ENCODE results near the gene SREBF1.

Gene SREBF1

DNA sequence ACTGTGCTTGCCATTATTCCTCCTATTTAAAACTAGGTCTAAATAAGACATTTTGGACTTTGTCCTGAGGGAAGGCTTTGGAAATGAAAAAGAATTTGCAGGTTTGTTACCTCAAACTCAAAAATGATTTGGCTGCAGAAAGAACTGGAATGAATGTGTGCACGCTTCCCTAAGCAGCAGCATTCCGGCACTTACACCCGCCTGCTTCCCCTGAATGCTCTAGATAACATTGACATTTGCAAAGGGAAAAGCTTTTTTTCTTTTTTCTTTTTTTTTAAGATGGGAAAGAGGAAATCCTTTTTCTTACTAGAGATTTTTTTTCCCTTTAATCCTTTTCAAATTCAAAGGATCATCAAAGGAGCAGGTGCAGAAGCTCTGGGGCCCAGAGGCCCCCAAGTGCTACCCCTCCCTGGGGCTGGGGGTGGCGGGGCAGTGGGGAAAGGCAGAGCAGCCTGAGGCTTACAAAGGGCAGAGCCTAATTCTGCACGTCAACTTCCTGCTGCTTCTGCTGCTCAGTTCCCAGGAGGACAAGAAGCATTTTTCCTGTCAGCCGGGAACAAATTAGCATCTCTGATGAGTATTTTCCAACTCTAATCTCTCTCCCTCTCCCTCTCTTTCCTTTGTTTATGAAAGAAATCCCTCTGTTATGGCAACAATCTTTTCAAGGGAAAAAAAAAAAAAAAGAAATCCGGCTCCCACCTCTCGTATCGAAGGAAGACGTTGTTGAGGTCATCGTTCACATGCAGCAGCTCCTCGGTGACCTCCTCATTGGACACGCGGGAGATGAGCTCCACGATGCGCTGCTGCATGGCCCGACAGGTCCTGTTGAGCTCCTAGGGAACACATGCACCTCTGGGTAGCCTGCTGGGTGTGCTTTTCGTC lies 32.1 kb upstream of the SREBF1 start:
- ATAC-seq (no peak), DNase-seq (ENCODE audit: low spot score in 2 of 2) (no peak)
- Mint-ChIP-seq H3K36me3 (peaks cover 7% of the 10 kb centered on the region), H3K27ac (peak overlapping the region; percentile 2), H3K4me3 (no peak overlapping the region), H3K9me3 (no peaks in the 10 kb centered on the region), H3K4me1 (no peaks in the 10 kb centered on the region)

DNA sequence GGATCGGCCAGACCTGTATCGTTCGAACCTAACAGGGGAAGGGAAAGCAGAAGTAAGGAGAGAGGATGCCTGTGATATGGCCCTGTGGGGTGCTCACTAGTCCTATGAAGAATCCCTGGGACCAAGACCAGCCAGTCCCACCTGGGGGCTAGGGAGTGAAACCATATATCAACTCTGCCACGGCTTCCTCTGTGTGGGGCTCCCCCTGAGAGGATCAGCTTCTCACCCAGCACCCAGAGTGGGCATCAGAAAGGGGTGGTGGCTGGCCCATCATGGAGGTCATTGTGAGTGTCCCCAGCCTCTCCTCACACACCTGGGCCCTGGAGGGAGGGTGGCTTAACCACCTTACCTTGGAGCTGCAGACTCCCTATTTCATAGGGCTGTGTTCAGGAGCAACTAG lies 30.1 kb upstream of the SREBF1 start:
- H3K9me3 Mint-ChIP-seq: no peaks in the 10 kb centered on the region
- no peak overlapping the region for H3K4me3 Mint-ChIP-seq
- H3K27ac Mint-ChIP-seq: no peak overlapping the region
- H3K4me1 Mint-ChIP-seq: peaks cover 7% of the 10 kb centered on the region
- DNase-seq (ENCODE audit: low spot score in 2 of 2) (no peak), ATAC-seq (no peak)
- H3K36me3 Mint-ChIP-seq: peaks cover 7% of the 10 kb centered on the region

DNA sequence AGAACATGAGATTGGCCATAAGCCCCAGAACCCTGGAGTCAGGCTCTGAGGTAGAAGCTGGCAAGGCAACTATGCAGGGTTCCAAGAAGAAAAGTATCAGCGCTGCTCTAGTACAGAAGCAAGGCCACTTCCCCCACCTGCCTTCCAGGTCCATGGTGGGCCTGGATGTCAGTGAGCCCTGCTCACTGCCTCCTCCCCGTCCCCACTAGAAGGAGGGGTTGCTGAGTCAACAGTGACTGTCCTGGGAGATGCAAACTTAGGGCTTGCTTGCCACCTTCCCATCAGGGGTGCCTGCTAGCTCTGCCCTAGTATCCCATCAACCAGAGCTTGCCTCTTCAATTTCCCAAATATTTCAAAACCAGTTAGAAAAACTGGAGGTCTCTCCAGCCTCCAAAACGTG lies 29.6 kb upstream of the SREBF1 start:
- no peak for DNase-seq (ENCODE audit: low spot score in 2 of 2)
- H3K4me3 Mint-ChIP-seq: no peak overlapping the region
- H3K36me3 Mint-ChIP-seq: peaks cover 7% of the 10 kb centered on the region
- no peaks in the 10 kb centered on the region for H3K9me3 Mint-ChIP-seq
- no peak for ATAC-seq
- H3K27ac Mint-ChIP-seq: no peak overlapping the region
- H3K4me1 Mint-ChIP-seq: peaks cover 7% of the 10 kb centered on the region

DNA sequence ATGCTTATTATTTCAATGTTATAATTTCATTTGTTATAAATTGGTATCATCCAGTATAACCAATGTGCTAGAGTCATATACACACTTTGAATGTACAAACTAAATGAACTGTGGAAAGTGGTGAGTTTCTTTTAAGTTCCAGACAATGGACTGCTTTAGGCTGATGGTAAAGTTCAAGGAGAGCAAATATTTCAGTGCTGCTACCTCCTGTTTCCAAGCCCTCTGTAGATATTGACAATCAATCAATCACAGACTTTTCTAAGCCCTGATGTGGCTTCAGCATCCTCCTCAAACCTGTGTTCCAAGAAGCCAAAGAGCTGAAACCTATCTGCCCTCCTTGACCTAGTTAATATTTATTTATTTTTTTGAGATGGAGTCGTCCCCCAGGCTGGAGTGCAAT lies 28.2 kb upstream of the SREBF1 start:
- peaks cover 7% of the 10 kb centered on the region for H3K36me3 Mint-ChIP-seq
- DNase-seq (ENCODE audit: low spot score in 2 of 2): no peak
- no peak overlapping the region for H3K27ac Mint-ChIP-seq
- H3K9me3 Mint-ChIP-seq: no peaks in the 10 kb centered on the region
- no peak for ATAC-seq
- H3K4me1 Mint-ChIP-seq: peaks cover 7% of the 10 kb centered on the region
- H3K4me3 Mint-ChIP-seq: no peak overlapping the region

DNA sequence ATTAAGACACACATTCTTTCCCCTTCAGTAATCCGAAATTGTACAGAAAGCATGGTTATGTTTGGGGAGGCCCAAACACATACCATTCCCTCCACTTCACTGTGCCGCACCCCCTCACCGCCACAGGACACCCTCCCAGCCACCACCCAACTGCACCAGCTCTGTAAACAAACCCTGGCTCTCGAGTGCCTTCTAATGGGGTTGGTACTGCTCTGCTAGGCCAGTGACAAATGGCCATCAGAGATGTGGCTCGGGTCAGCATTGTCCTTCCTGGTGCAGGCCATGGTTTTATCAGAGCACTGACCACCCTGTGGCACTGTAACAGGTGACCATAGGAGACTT lies 24.0 kb upstream of the SREBF1 start:
- no peaks in the 10 kb centered on the region for H3K9me3 Mint-ChIP-seq
- H3K36me3 Mint-ChIP-seq: no peaks in the 10 kb centered on the region
- H3K4me3 Mint-ChIP-seq: no peak overlapping the region
- ATAC-seq (no peak), DNase-seq (ENCODE audit: low spot score in 2 of 2) (no peak)
- no peak overlapping the region for H3K27ac Mint-ChIP-seq
- H3K4me1 Mint-ChIP-seq: peaks cover 10% of the 10 kb centered on the region

DNA sequence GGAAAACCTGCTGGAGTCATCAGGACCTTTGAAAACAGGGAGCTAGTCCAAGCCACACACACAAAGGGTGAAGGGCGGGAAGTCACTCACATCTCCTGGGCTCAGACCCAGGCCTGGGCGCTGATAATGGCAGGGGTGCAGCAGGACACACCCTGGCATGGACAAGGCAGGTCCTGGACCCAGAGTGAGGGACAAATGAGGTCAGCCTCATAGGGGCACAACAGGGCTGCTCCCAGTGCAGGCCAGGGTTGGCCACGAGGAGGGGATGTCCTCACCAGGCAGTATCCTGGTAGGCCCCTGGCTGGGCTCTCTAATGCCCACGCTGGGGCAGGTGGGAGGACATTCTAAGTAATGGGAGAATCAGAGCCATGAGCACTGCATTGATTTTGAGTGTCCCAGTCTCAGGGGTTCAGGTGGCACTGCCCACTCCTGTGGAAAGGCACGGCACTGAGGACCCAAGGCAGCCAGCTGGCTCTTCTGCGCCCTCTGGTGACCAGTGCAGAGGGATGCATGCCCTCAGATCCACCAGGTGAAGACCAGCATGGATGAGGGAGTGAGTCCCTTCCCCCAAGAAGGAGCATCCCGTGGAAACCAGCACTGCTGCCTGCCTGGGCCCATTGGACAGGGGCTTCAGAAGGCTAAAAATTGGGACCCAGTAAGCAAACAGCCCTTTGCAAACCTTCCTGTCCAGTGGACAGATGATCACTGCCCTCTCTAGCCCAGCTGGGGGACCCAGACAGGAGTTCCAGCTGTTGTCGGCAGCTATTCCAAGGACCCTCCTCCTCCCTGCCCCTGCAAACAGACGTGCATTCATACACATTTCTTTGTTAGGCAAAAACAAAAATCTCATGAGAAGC lies 23.4 kb upstream of the SREBF1 start:
- Mint-ChIP-seq H3K4me3 (no peak overlapping the region), H3K36me3 (no peaks in the 10 kb centered on the region), H3K4me1 (peaks cover 16% of the 10 kb centered on the region), H3K27ac (no peak overlapping the region), H3K9me3 (no peaks in the 10 kb centered on the region)
- ATAC-seq (peak; percentile 88), DNase-seq (ENCODE audit: low spot score in 2 of 2) (peak; percentile 62 to 83)

DNA sequence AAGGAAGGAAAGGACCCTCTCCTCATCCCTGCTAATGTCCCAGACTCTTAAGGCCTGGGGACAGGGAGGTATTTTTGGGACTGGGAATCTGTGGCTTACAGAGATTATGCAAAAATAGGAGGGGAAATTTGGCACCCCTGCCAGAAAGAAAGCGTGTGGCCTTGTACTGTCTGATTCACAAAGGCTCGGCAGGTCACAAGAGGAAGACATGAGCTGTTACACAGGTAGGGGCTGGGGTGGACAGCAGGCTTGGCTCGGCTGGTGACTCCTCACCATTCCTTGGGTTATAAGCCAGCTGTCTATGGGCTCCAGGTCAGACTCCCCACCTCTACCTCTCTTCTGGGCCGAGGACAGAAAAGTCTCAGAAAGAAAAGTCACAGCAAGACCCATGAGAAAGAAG lies 20.7 kb upstream of the SREBF1 start:
- Mint-ChIP-seq H3K4me3 (no peak overlapping the region), H3K9me3 (no peaks in the 10 kb centered on the region), H3K4me1 (peaks cover 32% of the 10 kb centered on the region), H3K36me3 (peaks cover 6% of the 10 kb centered on the region), H3K27ac (no peak overlapping the region)
- no peak for ATAC-seq
- no peak for DNase-seq (ENCODE audit: low spot score in 2 of 2)

DNA sequence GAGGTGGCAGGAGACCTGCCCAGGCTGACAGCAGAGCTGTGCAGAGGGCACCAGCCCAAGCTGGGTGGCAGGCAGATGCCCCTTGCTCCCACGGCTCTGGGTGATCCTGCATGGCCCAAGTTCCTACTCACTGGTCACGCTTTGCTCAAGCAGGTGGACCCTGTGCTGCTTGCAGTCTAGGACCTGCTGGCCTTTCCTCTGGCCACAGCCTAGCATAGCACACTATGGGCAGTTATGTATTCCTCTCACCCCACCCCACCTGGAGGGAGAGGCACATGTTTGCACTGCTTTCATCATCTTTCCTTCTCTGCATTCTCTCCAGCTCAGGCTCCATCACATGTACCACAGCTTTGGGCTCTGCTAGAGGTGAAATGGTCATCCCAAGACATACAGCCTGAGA lies 19.6 kb upstream of the SREBF1 start:
- no peak overlapping the region for H3K27ac Mint-ChIP-seq
- no peak for DNase-seq (ENCODE audit: low spot score in 2 of 2)

DNA sequence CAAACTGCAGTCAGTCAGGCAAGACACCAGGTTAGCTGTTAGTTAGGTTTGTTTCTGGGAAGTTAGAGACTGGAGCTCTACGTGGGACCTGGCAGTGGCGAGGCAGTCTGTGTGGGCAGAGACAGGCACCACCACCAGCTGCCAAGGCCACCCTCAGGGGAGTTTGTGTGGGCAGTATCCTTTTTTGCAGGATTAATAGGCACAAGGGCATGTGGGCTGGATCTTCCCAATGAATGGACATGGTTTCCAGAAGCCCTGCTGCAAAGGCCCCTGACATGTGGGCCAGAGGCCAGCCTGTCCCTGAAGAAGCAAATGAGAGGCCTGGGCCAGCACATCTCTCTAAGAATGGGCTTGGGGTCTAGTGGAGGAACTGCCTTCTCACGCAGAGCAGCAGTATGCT lies 19.2 kb upstream of the SREBF1 start:
- peaks cover 48% of the 10 kb centered on the region for H3K4me1 Mint-ChIP-seq
- H3K36me3 Mint-ChIP-seq: peaks cover 8% of the 10 kb centered on the region
- no peak for DNase-seq (ENCODE audit: low spot score in 2 of 2)
- no peak overlapping the region for H3K27ac Mint-ChIP-seq
- ATAC-seq: no peak
- no peaks in the 10 kb centered on the region for H3K9me3 Mint-ChIP-seq
- H3K4me3 Mint-ChIP-seq: no peak overlapping the region

More for the DNA sequence above, 19.6 kb upstream of the SREBF1 start:
- ATAC-seq: no peak
- Mint-ChIP-seq H3K4me1 (peaks cover 44% of the 10 kb centered on the region), H3K4me3 (no peak overlapping the region), H3K36me3 (peaks cover 6% of the 10 kb centered on the region), H3K9me3 (no peaks in the 10 kb centered on the region)

DNA sequence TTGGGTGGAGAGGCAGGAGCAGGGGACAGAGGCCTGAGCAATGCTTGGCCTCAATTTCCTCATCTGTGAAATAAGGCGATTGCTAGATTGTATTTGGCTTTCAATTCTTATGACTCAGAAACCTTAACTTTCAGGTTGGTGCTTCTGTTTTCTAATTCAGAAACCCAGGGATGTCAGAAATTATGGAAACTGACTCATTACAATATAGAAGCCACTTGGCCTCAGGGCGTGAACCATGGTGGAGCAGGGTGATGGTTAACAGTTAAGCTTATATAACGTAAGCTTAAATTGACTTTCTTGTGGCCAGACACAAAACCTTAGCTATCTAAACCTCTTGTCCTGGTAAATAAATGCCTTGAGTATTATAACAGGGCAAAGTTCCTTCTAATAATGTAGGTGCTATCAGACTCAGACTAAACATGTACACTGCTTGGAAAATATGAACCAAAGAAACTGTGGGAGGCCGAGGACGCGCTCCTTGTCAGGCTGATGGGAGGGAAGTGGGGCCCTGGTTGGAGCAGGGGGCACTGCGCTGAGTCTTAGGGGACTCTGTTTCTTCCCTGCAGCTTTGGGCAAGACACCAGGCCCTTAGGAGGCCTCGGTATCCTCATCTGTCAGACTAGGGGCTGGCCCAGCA lies 17.1 kb upstream of the SREBF1 start:
- H3K4me1 Mint-ChIP-seq: peaks cover 68% of the 10 kb centered on the region
- peak overlapping the region; percentile 65 for H3K4me3 Mint-ChIP-seq
- peak in 1 of 2 donors; percentile 69 for DNase-seq (ENCODE audit: low spot score in 2 of 2)

DNA sequence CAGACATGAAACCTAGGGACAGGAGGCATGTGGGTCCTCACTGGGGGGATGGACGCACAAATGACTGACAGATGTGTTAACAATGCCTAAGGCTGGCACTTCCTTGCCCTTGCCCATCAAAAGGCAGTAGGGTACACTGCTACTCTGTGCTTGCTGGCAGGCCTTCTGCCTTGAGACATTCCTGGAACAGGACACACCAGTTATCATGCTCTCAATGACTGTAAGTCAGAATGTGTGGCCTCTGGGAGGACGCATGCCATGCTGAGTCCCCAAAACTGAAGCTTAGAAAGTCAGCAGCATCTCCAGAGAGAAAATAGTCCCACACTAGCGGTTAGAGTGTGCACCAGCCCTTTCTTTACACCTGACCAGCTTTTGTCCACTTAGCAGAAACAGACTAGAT lies 16.1 kb upstream of the SREBF1 start:
- ATAC-seq: no peak
- Mint-ChIP-seq H3K36me3 (peaks cover 22% of the 10 kb centered on the region), H3K27ac (no peak overlapping the region), H3K4me1 (peaks cover 78% of the 10 kb centered on the region), H3K4me3 (peak overlapping the region; percentile 65), H3K9me3 (no peaks in the 10 kb centered on the region)
- no peak for DNase-seq (ENCODE audit: low spot score in 2 of 2)

More for the DNA sequence above, 17.1 kb upstream of the SREBF1 start:
- peak overlapping the region; percentile 82 for H3K27ac Mint-ChIP-seq
- H3K9me3 Mint-ChIP-seq: no peaks in the 10 kb centered on the region
- H3K36me3 Mint-ChIP-seq: peaks cover 20% of the 10 kb centered on the region
- peak; percentile 80 for ATAC-seq

DNA sequence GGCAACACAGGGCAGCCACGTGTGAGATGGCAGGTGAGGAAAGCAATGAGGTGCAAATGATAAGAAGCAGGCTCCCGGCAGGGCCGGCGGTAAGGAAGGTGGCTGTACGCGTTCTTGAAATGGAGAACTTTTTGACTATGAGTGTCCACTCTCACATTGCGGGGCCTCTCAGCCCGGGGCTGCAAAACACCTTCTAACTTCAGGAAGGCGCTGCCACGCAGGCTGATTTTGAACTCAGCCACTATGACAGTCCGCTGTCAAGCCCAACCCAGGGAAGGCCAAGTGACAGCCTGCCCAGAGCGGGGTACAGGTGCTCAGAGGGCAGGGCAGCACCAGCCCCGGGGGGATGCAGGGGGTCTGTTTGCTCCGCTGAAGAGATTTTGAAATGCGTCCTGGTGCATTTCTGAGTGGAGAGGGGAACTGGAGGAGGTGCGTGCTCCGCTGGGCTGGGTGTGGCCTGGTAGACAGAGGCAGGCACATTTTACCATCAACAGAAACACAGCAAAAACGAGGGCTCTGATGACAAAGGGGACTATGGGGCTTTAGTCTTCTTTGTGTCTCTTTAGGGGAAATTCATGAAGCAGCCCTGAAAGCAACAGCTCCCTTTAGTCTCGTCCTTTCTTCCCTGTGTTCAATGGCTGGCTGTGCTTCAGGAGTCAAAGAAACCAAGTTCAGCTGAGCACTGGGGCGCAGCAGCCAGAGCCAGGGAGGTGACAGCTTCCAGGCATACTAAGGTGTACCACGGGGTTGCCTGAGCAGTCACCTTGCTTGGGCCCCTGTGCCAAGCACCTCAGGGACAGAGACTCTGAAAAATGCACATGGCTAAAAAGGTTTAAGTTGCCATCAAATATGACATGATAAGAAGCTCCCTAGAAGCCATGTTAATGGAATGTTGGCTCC lies 14.6 kb upstream of the SREBF1 start:
- peak overlapping the region; percentile 68 for H3K27ac Mint-ChIP-seq
- no peak for ATAC-seq
- H3K36me3 Mint-ChIP-seq: peaks cover 27% of the 10 kb centered on the region
- H3K9me3 Mint-ChIP-seq: no peaks in the 10 kb centered on the region
- no peak for DNase-seq (ENCODE audit: low spot score in 2 of 2)
- peaks cover 94% of the 10 kb centered on the region for H3K4me1 Mint-ChIP-seq
- H3K4me3 Mint-ChIP-seq: peak overlapping the region; percentile 71

DNA sequence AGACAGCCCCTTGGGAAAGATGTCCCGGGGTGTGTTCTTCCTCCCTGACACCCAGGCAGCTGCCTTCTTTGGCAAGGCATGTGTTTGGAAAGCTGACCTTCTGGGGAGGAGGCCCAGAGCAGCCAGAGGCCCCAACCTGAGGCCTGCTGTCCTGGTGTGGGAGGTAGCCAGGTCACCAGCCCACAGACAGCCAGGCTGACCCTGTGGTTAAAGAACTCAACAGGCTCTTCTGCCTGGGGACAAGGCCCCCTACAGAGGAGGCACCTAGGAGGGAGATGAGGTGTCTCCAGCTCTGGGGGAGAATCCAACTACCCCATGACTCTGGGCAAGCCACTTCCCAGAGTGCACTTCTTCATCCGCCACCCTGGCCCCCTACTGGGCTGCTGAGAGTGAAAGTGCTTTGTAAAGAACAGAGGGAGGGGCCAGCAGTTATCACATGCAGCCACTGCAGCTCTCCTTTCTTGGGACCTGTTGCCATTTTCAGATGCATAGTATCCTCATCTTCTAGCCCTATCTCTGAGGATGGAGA lies 13.1 kb upstream of the SREBF1 start:
- peak; percentile 65 for ATAC-seq
- no peaks in the 10 kb centered on the region for H3K9me3 Mint-ChIP-seq
- H3K36me3 Mint-ChIP-seq: peaks cover 31% of the 10 kb centered on the region
- peaks cover 84% of the 10 kb centered on the region for H3K4me1 Mint-ChIP-seq
- DNase-seq (ENCODE audit: low spot score in 2 of 2): peak in 1 of 2 donors; percentile 81
- H3K27ac Mint-ChIP-seq: peak overlapping the region; percentile 93
- H3K4me3 Mint-ChIP-seq: peak overlapping the region; percentile 71

DNA sequence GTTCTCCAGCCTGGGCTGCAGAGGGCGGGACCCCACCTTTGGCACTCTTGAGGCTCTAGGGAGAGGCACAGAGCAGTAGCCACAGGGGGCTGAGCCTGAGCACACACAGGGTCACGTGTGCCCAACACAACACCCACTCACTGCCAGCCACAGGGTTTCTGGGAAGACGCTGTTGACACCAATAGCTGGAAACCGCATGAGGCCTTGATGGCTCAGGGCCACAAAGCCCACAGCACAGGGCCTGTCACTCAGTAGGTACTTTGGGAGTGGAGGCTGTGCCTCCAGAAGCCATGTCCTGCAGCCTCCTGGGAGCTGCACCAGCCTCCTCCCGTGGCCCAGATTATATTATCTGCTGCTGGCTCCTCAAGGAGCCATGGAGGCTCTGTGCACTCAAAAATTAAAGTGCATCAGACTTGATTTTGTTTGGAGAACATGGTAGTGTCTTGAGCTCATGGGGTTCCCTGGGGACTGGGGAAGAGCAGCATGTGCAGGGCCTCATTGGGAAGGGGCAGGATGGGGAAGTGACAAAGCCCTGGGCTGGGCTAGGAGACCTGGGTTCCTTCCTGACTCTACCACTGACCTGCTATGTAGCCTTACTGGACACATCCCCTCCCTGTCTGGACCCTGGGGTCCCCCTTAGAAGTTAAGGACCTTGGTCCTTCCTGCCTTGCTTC lies 12.5 kb upstream of the SREBF1 start:
- Mint-ChIP-seq H3K27ac (peak overlapping the region; percentile 93), H3K4me3 (peak overlapping the region; percentile 71), H3K9me3 (no peaks in the 10 kb centered on the region), H3K36me3 (peaks cover 31% of the 10 kb centered on the region), H3K4me1 (peaks cover 79% of the 10 kb centered on the region)
- DNase-seq (ENCODE audit: low spot score in 2 of 2) (peak; percentile 75 to 95), ATAC-seq (peak; percentile 88)
